Spleen (tissue), 7 donors: Measurements from ENCODE around the gene CCDC71L.

Experiments used
- POLR2A ChIP-seq, 3 donors: fragments of 450-650 bp; IDR thresholded peaks; one replicate each; pipeline ENCODE4 v1.5.1; 2017; ENCODE audit warnings: antibody characterized with exemption in 3 of 3, mild to moderate bottlenecking in 1 of 3
- TF ChIP-seq, protein P1 (sequence below), 11 experiments: fragments of 200-600 bp in 7 of 11; fragments of 450-650 bp in 4 of 11; sonication (generic) in 4 of 11; IDR thresholded peaks in 8 of 11; conservative IDR thresholded peaks in 3 of 11; 1 replicate in 7 of 11; 2 replicates in 4 of 11; pipeline versions ENCODE4 v1.4.0 to v1.8.0; 2016 to 2021; ENCODE audit warnings: antibody characterized with exemption in 11 of 11, inconsistent platforms in 4 of 11, mild to moderate bottlenecking in 1 of 11
- donor health status: DM: no; HTN: no; CAD: no; lungs with moderate emphysema.
- donor health status: DM: no; HTN: no; CAD: no.
- donor health status: DM: no; HTN: no; CAD: no.

DNA sequence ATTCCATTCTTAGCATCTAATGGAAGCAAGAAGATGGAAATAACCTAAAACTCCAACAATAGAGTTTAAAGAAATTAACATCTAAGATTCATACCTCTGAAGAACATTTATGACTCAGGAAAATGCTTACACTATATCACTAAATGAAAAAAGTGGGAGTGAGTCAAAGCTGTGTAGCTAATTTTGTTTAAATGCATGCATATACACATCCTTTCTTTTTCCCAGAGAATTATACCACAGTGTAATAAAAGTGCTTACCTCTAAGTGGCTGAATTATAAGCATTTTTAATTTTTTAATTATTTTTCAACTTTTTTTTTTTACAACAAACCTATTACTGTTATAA, 44.3 kb downstream of the CCDC71L start:
- TF ChIP-seq, protein P1, sequence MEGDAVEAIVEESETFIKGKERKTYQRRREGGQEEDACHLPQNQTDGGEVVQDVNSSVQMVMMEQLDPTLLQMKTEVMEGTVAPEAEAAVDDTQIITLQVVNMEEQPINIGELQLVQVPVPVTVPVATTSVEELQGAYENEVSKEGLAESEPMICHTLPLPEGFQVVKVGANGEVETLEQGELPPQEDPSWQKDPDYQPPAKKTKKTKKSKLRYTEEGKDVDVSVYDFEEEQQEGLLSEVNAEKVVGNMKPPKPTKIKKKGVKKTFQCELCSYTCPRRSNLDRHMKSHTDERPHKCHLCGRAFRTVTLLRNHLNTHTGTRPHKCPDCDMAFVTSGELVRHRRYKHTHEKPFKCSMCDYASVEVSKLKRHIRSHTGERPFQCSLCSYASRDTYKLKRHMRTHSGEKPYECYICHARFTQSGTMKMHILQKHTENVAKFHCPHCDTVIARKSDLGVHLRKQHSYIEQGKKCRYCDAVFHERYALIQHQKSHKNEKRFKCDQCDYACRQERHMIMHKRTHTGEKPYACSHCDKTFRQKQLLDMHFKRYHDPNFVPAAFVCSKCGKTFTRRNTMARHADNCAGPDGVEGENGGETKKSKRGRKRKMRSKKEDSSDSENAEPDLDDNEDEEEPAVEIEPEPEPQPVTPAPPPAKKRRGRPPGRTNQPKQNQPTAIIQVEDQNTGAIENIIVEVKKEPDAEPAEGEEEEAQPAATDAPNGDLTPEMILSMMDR (IDR thresholded peaks at IDR 0.05 in 8 of 11, conservative IDR thresholded peaks at IDR 0.05 in 3 of 11), result no peak
- no peak for TF ChIP-seq POLR2A (IDR thresholded peaks at IDR 0.05)
